Measurements from ENCODE around the gene MCM5. TPM values are rescaled to one million over a fixed set of nuclear protein-coding genes. Genes with fewer than 3 reads are reported as not detected.

Gene MCM5
- total and polyA plus RNA-seq, 2 experiments from 2014 or later, result 34.4 to 51.5 TPM

DNA sequence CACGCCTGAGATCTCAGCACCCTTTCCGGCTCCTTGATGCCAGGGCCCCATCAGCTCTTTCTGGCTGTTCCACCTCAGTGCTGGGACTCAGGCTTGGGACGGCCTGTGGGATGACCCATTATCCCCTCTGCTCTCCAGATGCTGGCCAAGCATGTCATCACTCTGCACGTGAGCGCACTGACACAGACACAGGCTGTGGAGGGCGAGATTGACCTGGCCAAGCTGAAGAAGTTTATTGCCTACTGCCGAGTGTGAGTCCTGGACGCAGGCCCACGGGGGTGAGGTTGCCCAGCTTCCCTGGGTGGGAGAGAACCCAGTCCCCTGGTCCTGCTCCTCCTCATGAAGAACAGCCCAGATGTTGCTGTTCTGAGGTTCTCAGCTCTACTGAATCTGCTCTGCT, 17.7 kb downstream of the MCM5 start:
- DNase-seq, result no peak
- Histone ChIP-seq H3K79me2 (ENCODE audit: insufficient read depth) (no peaks in the 10 kb centered on the region), H3K4me1 (ENCODE audit: insufficient read depth) (peaks cover 6% of the 10 kb centered on the region; the same call in 1 of the 2 replicates), H3F3A (ENCODE audit: insufficient read depth) (no peaks in the 10 kb centered on the region), H3K27ac (no peak overlapping the region), H3K27me3 (replicated peaks; ENCODE audit: insufficient read depth) (no peaks in the 10 kb centered on the region), H3K9me3 (ENCODE audit: low read depth) (no peaks in the 10 kb centered on the region), H2AFZ (no peak overlapping the region), H3K9ac (no peak overlapping the region), H3K36me3 (ENCODE audit: low read depth) (no peaks in the 10 kb centered on the region), H3K4me3 (no peak overlapping the region), H3K4me2 (ENCODE audit: unreplicated experiment) (no peak overlapping the region), H4K20me1 (ENCODE audit: insufficient read depth) (no peaks in the 10 kb centered on the region), H3K9me2 (ENCODE audit: insufficient read depth) (no peaks in the 10 kb centered on the region)
- TF ChIP-seq EZH2phosphoT487 (IDR thresholded peaks at IDR 0.05; ENCODE audit: insufficient read depth, low read depth), result no peak
- no peak for TF ChIP-seq EZH2 (IDR thresholded peaks at IDR 0.05; ENCODE audit: insufficient read depth, poor library complexity, severe bottlenecking)
- WGBS, 2 experiments (ENCODE audit: low coverage in 1 of 2, low lambda C conversion rate in 2 of 2, missing lambda C conversion rate in 2 of 2), result 89 to 92% methylated on average over 9 of the region's 9 CpGs
- in situ Hi-C loops (cut with MboI), result no loop called here

GRCh38 chr22:35418088-35418487, 18.1 kb downstream of the MCM5 start:
- H3K4me2 ChIP-seq (ENCODE audit: unreplicated experiment), result no peak overlapping the region
- in situ Hi-C loops (cut with MboI), result no loop called here

GRCh38 chr22:35418731-35419130, 18.8 kb downstream of the MCM5 start:
- Histone ChIP-seq H3K4me1 (ENCODE audit: insufficient read depth) (peaks cover 6% of the 10 kb centered on the region; the same call in 1 of the 2 replicates), H3K79me2 (ENCODE audit: insufficient read depth) (no peaks in the 10 kb centered on the region), H3K9me3 (ENCODE audit: low read depth) (no peaks in the 10 kb centered on the region), H4K20me1 (ENCODE audit: insufficient read depth) (no peaks in the 10 kb centered on the region), H3K27me3 (replicated peaks; ENCODE audit: insufficient read depth) (no peaks in the 10 kb centered on the region), H3K4me3 (no peak overlapping the region), H3K36me3 (ENCODE audit: low read depth) (no peaks in the 10 kb centered on the region), H3K9ac (no peak overlapping the region), H2AFZ (no peak overlapping the region), H3K27ac (no peak overlapping the region), H3F3A (ENCODE audit: insufficient read depth) (no peaks in the 10 kb centered on the region), H3K4me2 (ENCODE audit: unreplicated experiment) (no peak overlapping the region), H3K9me2 (ENCODE audit: insufficient read depth) (no peaks in the 10 kb centered on the region)
- no peak for DNase-seq
- 97 to 98% methylated on average over 3 of the region's 3 CpGs for WGBS, 2 experiments (ENCODE audit: low coverage in 1 of 2, low lambda C conversion rate in 2 of 2, missing lambda C conversion rate in 2 of 2)
- no peak for TF ChIP-seq EZH2 (IDR thresholded peaks at IDR 0.05; ENCODE audit: insufficient read depth, poor library complexity, severe bottlenecking)
- no peak for TF ChIP-seq EZH2phosphoT487 (IDR thresholded peaks at IDR 0.05; ENCODE audit: insufficient read depth, low read depth)
- in situ Hi-C loops (cut with MboI), result no loop called here

More at GRCh38 chr22:35418088-35418487, 18.1 kb downstream of the MCM5 start:
- Histone ChIP-seq H3K4me1 (ENCODE audit: insufficient read depth) (peaks cover 6% of the 10 kb centered on the region; the same call in 1 of the 2 replicates), H2AFZ (no peak overlapping the region), H3K27me3 (replicated peaks; ENCODE audit: insufficient read depth) (no peaks in the 10 kb centered on the region), H4K20me1 (ENCODE audit: insufficient read depth) (no peaks in the 10 kb centered on the region), H3K9ac (no peak overlapping the region), H3K9me2 (ENCODE audit: insufficient read depth) (no peaks in the 10 kb centered on the region), H3F3A (ENCODE audit: insufficient read depth) (no peaks in the 10 kb centered on the region), H3K36me3 (ENCODE audit: low read depth) (no peaks in the 10 kb centered on the region), H3K4me3 (no peak overlapping the region), H3K27ac (no peak overlapping the region), H3K79me2 (ENCODE audit: insufficient read depth) (no peaks in the 10 kb centered on the region), H3K9me3 (ENCODE audit: low read depth) (no peaks in the 10 kb centered on the region)
- 82 to 88% methylated on average over 8 of the region's 8 CpGs for WGBS, 2 experiments (ENCODE audit: low coverage in 1 of 2, low lambda C conversion rate in 2 of 2, missing lambda C conversion rate in 2 of 2)
- peak; percentile 70 for DNase-seq
- TF ChIP-seq EZH2phosphoT487 (IDR thresholded peaks at IDR 0.05; ENCODE audit: insufficient read depth, low read depth) (no peak), EZH2 (IDR thresholded peaks at IDR 0.05; ENCODE audit: insufficient read depth, poor library complexity, severe bottlenecking) (no peak)

- no peaks in the 10 kb centered on the region for H3K36me3 ChIP-seq (ENCODE audit: low read depth)
- TF ChIP-seq EZH2 (IDR thresholded peaks at IDR 0.05; ENCODE audit: insufficient read depth, poor library complexity, severe bottlenecking) (no peak), EZH2phosphoT487 (IDR thresholded peaks at IDR 0.05; ENCODE audit: insufficient read depth, low read depth) (no peak)
- in situ Hi-C loops (cut with MboI), result no loop called here
- no peaks in the 10 kb centered on the region for H4K20me1 ChIP-seq (ENCODE audit: insufficient read depth)
- no peaks in the 10 kb centered on the region for H3K79me2 ChIP-seq (ENCODE audit: insufficient read depth)
- no peaks in the 10 kb centered on the region for H3F3A ChIP-seq (ENCODE audit: insufficient read depth)
- no peak overlapping the region for H3K27ac ChIP-seq
- H3K27me3 ChIP-seq (replicated peaks; ENCODE audit: insufficient read depth), result no peaks in the 10 kb centered on the region
- no peaks in the 10 kb centered on the region for H3K9me3 ChIP-seq (ENCODE audit: low read depth)
- 94 to 98% methylated on average over 10 of the region's 10 CpGs for WGBS, 2 experiments (ENCODE audit: low coverage in 1 of 2, low lambda C conversion rate in 2 of 2, missing lambda C conversion rate in 2 of 2)
- DNase-seq, result no peak
- no peak overlapping the region for H2AFZ ChIP-seq
- H3K4me2 ChIP-seq (ENCODE audit: unreplicated experiment), result no peak overlapping the region
- H3K4me1 ChIP-seq (ENCODE audit: insufficient read depth), result peaks cover 6% of the 10 kb centered on the region; the same call in 1 of the 2 replicates
- H3K9ac ChIP-seq, result no peak overlapping the region
- no peaks in the 10 kb centered on the region for H3K9me2 ChIP-seq (ENCODE audit: insufficient read depth)
- no peak overlapping the region for H3K4me3 ChIP-seq
Observed at GRCh38 chr22:35419756-35420155, 19.8 kb downstream of the MCM5 start.

- H4K20me1 ChIP-seq (ENCODE audit: insufficient read depth), result no peaks in the 10 kb centered on the region
- no peaks in the 10 kb centered on the region for H3F3A ChIP-seq (ENCODE audit: insufficient read depth)
- no peaks in the 10 kb centered on the region for H3K27me3 ChIP-seq (replicated peaks; ENCODE audit: insufficient read depth)
- H3K36me3 ChIP-seq (ENCODE audit: low read depth), result no peaks in the 10 kb centered on the region
- no peaks in the 10 kb centered on the region for H3K9me3 ChIP-seq (ENCODE audit: low read depth)
- H3K4me2 ChIP-seq (ENCODE audit: unreplicated experiment), result no peak overlapping the region
- H3K79me2 ChIP-seq (ENCODE audit: insufficient read depth), result no peaks in the 10 kb centered on the region
- 88 to 94% methylated on average over 9 to 12 of the region's 12 CpGs for WGBS, 2 experiments (ENCODE audit: low coverage in 1 of 2, low lambda C conversion rate in 2 of 2, missing lambda C conversion rate in 2 of 2)
- H3K9ac ChIP-seq, result no peak overlapping the region
- in situ Hi-C loops (cut with MboI), result no loop called here
- no peak overlapping the region for H3K4me3 ChIP-seq
- H3K4me1 ChIP-seq (ENCODE audit: insufficient read depth), result peaks cover 8% of the 10 kb centered on the region; the same call in 1 of the 2 replicates
- no peaks in the 10 kb centered on the region for H3K9me2 ChIP-seq (ENCODE audit: insufficient read depth)
- H3K27ac ChIP-seq, result no peak overlapping the region
- DNase-seq, result no peak
- no peak for TF ChIP-seq EZH2 (IDR thresholded peaks at IDR 0.05; ENCODE audit: insufficient read depth, poor library complexity, severe bottlenecking)
- no peak for TF ChIP-seq EZH2phosphoT487 (IDR thresholded peaks at IDR 0.05; ENCODE audit: insufficient read depth, low read depth)
- H2AFZ ChIP-seq, result no peak overlapping the region
Observed at GRCh38 chr22:35421121-35421520, 21.2 kb downstream of the MCM5 start.
